HL-60/S4 treated with phorbol 12-myristate 13-acetate at 8.2 ng/mL for 4 days and 3 days (cell line): ENCODE measurements around the gene ZC2HC1B.
"Not testable (repeated sequence)": the region's sequence is repeated elsewhere in the genome, so short reads cannot be mapped to it uniquely, and the experiment has no call there.

Experiments
- in situ Hi-C: fragments of 300-500 bp; cut with MboI; formaldehyde crosslinking; loops from 2 replicates; pipeline ENCODE4 v1.15.0; 2022; ENCODE audit warnings: low sequenced_read_pairs

Gene ZC2HC1B, protein sequence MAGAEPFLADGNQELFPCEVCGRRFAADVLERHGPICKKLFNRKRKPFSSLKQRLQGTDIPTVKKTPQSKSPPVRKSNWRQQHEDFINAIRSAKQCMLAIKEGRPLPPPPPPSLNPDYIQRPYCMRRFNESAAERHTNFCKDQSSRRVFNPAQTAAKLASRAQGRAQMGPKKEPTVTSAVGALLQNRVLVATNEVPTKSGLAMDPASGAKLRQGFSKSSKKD

DNA sequence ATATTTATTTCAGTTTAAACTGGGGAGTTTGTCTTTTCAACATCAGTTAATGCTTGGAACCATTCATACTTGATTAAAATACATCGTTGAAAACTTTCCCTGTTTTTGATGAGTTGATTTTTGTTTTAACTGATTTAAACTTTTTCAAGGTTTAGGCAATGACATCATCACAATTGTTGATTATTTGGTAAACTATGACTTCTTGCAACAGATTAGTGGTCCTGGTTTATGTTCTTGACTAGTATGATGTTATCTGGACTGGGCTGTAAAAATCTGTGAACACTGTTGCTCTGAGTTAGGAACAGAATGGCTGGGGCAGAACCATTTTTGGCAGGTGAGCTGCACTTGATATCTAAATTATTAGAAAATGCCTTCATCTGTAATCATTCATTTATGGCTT lies at the start of gene ZC2HC1B:
Gene ZC2HC1B (plus strand): TSS at position 241 of the 400 bp plus-strand sequence. CDS start 66 bp downstream, at position 307.
- in situ Hi-C loops = no loop called here

GRCh38 chr6:143817621-143818020 lies 46.7 kb upstream of the ZC2HC1B start:
- in situ Hi-C loops = no loop called here

- in situ Hi-C loops = no loop called here
These were observed 42.9 kb upstream of the ZC2HC1B start for GRCh38 chr6:143821359-143821758.

DNA sequence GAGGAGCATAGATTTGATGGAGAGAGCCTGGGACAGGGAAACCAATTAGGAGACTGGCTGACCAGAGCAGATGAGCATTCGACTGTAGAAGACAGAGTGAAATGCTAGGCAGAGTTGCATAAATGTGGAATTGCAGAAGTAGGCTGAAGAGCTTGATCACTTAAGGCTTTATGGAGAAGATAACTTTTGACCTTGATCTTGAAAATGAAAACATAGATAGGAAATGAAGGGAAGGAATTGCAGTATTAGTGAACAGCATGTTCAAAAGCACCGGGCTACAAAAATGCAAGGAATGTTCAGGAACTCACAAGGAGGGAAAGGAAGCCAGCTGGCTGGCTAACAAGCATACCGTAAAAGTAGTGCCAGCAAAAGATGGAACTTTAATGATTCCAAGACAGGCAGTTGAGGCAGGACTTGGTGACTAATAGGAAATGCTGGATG lies 41.7 kb upstream of the ZC2HC1B start:
- in situ Hi-C loops = no loop called here

GRCh38 chr6:143823548-143823947 lies 40.7 kb upstream of the ZC2HC1B start:
- in situ Hi-C loops = no loop called here

DNA sequence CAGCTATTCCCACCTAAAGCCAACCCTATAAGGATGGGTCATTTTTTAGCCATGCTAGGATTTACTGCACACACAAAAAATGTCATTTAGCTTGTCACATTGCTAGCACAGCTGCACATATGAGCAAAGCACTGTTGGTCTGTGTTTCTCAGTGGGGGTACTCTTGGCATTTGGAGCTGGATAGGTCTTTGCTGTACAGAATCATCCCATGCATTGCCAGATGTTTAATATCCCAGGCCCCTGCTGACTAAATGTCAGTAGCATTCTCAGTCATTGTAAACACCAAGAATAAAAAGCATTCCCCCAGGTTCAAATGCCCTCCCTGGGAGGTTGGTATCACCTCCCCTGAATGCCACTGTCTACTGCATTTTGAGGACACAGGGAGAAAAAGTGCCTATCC lies 35.7 kb upstream of the ZC2HC1B start:
- in situ Hi-C loops = no loop called here

GRCh38 chr6:143836150-143836549 lies 28.1 kb upstream of the ZC2HC1B start:
- in situ Hi-C loops = no loop called here

- in situ Hi-C loops = no loop called here
These were observed 25.9 kb upstream of the ZC2HC1B start for GRCh38 chr6:143838395-143838794.

GRCh38 chr6:143839196-143839595 lies 25.1 kb upstream of the ZC2HC1B start:
- in situ Hi-C loops = no loop called here

- in situ Hi-C loops = no loop called here
These were observed 23.5 kb upstream of the ZC2HC1B start for GRCh38 chr6:143840595-143841265.

GRCh38 chr6:143842461-143842901 lies 21.8 kb upstream of the ZC2HC1B start:
- in situ Hi-C loops = no loop called here

GRCh38 chr6:143842902-143843676 lies 21.2 kb upstream of the ZC2HC1B start, which contains the start of gene LTV1:
Gene LTV1 (plus strand): TSS chr6:143843338. CDS start chr6:143843478, 140 bp downstream.
- in situ Hi-C loops = no loop called here

DNA sequence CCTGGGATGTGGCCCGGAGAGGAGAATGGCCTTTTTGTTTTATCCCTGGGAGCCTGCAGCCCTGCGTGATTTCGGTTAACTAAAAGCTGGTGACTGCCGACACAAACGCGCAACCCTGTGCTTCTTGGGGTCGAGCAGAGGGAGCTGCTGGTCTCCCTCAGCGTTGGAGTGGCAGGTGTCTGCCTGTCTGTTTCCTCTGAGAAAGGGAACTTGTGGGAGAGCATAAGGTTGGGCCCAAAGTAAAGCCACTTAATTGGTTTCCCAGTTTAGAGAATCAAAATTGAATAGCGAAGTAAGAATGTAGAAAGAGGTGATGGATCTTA lies 20.6 kb upstream of the ZC2HC1B start:
- in situ Hi-C loops = no loop called here

GRCh38 chr6:143844006-143844405 lies 20.3 kb upstream of the ZC2HC1B start:
- in situ Hi-C loops = no loop called here

DNA sequence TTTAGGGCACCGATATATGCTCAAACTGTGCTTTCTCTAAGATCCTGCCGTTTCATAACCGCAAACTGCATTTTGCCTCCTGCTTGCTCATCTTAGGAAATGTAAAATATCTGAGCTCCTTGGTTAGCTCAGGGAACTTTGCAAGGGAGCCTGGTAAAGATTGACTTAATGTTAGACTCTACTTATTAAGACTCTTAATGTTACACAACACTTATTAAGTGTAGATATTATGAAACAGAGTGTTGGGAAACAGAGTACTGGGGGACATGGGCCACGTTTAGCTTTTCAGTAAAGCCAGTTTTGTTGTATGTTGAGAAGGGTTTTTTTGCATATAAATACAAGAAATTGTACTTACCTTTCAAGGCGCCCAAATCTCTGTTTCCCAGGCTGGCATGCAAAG lies 19.2 kb upstream of the ZC2HC1B start:
- in situ Hi-C loops = no loop called here

- in situ Hi-C loops = not testable (repeated sequence)
These were observed 12.6 kb upstream of the ZC2HC1B start for GRCh38 chr6:143851706-143852105.

- in situ Hi-C loops = not testable (repeated sequence)
These were observed 9.2 kb upstream of the ZC2HC1B start for GRCh38 chr6:143855057-143855456.

DNA sequence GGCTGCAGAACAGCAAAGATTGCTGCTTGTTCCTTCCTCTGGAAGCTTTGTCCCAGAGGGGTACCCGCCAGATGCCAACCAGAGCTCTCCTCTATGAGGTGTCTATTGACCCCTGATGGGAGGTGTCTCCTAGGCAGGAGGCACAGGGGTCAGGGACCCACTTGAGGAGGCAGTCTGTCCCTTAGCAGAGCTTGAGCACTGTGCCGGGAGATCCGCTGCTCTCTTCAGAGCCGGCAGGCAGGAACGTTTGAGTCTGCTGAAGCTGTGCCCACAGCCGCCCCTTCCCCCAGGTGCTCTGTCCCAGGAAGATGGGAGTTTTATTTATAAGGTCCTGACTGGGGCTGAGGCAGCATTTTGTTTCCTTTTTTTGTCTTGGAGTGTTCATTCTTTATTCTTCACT lies 7.5 kb upstream of the ZC2HC1B start:
- in situ Hi-C loops = not testable (repeated sequence)

DNA sequence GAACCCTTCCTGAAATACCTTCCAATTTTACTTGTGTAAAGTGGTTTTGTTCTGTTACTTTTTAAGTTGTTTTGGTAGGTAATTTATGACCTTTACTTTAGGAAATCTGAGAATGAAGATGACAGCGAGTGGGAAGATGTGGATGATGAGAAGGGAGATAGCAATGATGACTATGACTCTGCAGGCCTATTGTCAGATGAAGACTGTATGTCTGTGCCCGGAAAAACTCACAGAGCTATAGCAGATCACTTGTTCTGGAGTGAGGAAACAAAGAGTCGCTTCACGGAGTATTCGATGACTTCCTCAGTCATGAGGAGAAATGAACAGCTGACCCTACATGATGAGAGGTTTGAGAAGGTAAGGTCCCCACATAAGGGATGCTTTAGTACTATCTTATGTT lies 6.6 kb upstream of the ZC2HC1B start:
- in situ Hi-C loops = no loop called here

GRCh38 chr6:143859891-143860660 lies 4.2 kb upstream of the ZC2HC1B start:
- in situ Hi-C loops = no loop called here

DNA sequence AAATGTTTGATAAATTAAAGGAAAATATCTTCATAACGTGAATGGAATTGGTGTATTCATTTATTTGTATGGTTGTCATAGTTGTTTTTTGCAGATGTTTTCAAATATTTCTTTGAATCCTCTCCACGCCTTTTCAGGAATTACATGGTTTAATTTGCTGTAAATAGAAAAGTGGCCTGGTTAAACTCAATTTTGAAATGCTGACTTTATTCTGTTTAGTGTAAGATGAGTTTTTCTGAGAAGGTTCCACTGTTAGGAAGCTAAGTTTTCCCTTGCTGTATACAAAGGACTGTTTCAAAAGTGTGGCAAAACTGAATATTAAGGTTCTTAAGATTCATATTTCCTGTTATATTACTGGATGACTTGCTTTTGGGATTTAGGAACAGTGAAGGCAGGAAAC lies 503 bp upstream of the ZC2HC1B start:
- in situ Hi-C loops = no loop called here
